OCI-LY3 (cell line): Measurements from ENCODE around the gene GDF11.

Experiments
- CTCF ChIP-seq: fragments of 200-600, 300-600 bp; sonication (generic); IDR thresholded peaks from 2 replicates; pipeline ENCODE4 v1.5.1; 2014; ENCODE audit warnings: antibody characterized with exemption, low read length, low read depth
- EZH2phosphoT487 ChIP-seq: fragments of 200-600 bp; shearing (Covaris generic); IDR thresholded peaks from 2 replicates; pipeline ENCODE4 v1.6.1; 2018; ENCODE audit warnings: antibody characterized with exemption, mixed run types, low read depth

GRCh38 chr12:55703901-55704761 lies 38.8 kb upstream of the GDF11 start:
- TF ChIP-seq CTCF = no peak
- no peak for TF ChIP-seq EZH2phosphoT487
